ENCODE data around the gene HES7. TPM values are rescaled to one million over a fixed set of nuclear protein-coding genes. Genes with fewer than 3 reads are reported as not detected.
"Not testable (repeated sequence)": the region's sequence is repeated elsewhere in the genome, so short reads cannot be mapped to it uniquely, and the experiment has no call there.

HES7 gene
- under 1 TPM; 0.23 to 0.75 TPM for total RNA-seq

DNA sequence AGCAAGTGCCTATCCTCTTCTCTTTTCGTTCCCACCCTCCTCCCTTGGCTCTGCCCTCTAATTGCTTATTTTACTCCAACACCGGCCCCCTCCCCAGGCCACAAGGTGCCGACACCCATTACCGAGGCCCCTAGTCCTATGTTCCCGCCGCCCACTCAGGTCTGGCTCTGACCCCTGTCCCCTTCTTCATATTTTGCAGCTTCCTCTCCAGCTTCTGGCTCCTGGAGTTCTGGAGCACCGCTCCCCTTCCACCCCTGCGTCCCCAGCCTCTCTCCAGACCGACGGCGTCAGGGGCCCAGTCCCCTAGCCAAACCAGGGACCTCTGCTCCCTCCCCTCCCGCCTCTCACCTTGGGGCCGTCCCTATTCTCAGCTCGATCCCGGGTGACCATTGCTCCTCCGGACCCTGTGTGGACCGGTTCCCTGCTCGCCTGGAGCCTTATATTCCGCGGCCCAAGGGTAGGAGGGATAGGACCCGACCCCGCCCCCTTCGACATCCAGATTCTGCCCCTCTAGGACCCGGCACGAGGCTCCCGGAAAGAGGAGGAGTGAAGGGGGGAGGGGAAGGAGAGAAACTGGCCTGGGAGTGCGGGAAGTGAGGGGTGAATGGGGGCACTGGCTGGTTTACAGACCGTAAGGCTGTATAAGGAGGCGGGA, at the start of gene HES7:
Gene HES7, minus strand, starts transcription at position 412 of the 655 bp plus-strand sequence. Its CDS starts 22 bp downstream, at position 390.
- Mint-ChIP-seq H3K27me3 (peaks cover 40% of the 10 kb centered on the region), H3K4me3 (peak within 1 kb of the TSS; percentile 91), H3K36me3 (peaks cover 3% of the 10 kb centered on the region)

DNA sequence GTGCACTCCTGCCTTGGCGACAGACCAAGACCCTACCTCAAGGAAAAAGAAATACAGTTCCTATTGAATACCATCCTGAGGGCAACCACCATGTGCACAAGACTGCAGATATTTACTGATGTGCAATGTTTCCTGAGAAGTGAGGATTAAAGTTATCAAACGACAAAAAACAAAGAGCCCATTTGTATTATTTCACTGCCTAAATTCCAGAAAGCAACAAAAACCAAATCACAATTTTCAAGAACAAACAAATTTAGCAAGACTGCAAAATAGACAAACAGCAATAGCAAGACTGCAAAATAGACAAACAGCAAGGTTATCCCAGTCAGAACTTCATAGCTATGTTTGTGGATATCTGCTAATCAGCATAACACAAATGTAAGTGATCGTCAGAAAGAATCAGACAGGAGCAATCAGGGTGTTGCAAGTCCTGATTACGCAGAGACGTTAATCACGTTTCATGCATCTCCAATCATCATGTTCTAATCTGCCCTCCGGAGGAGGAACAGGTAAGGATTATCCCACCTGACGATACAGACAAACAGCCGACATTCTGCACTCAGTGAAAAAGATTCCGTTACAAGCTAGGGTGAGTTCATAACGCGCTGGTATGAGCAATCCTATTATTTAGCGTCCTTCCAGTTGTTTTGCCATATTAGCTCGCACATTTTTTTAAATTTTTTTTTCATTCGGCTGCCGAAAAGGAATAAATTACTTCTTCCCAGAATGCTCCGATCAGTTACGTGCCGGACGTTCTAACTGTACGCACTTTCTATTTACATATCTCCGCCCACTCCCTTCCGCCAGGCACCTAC, 49.4 kb upstream of the HES7 start:
- POLR2A ChIA-PET = interaction anchor here (0.6 to 6.0 kb wide), 41 partner anchors 10 to 486 kb away, joined by 3 to 384 read pairs (median 5); partner anchors contain the start of genes ALOX12B, ALOXE3, AURKB and BORCS6
- no peaks in the 10 kb centered on the region for H3K36me3 Mint-ChIP-seq
- ATAC-seq (ENCODE audit: low read depth) = peak; percentile 84
- H3K27ac Mint-ChIP-seq = peak overlapping the region; percentile 97
- H3K9me3 Mint-ChIP-seq = no peaks in the 10 kb centered on the region
- peak overlapping the region; percentile 84 for H3K4me3 Mint-ChIP-seq
- H3K27me3 Mint-ChIP-seq = no peaks in the 10 kb centered on the region
- no peak for DNase-seq
- peaks cover 28% of the 10 kb centered on the region for H3K4me1 Mint-ChIP-seq

More for the DNA sequence above, at the start of gene HES7:
- Mint-ChIP-seq H3K4me1 (peaks cover 56% of the 10 kb centered on the region), H3K9me3 (no peaks in the 10 kb centered on the region), H3K27ac (peak within 1 kb of the TSS; percentile 69)
- POLR2A ChIA-PET = interaction anchor here (0.8 to 4.3 kb wide), 7 partner anchors 16 to 87 kb away, joined by 3 to 34 read pairs (median 4); partner anchors contain the start of genes AURKB and PER1
- DNase-seq (no peak), ATAC-seq (ENCODE audit: low read depth) (no peak)

DNA sequence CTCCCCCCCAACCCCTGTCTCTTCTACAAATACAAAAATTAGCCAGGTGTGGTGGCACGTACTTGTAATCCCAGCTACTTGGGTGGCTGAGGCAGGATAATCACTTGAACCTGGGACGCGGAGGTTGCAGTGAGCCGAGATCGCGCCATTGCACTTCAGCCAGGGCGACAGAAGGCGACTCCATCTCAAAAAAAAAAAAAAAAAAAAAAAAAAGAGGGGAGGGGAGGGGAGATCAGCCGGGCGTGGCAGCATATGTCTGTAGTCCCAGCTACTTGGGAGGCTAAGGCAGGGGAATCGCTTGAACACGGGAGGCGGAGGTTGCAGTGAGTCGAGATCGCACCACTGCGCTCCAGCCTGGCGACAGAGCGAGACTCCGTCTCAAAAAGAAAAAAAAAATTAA, 46.3 kb upstream of the HES7 start:
- H3K9me3 Mint-ChIP-seq; H3K27me3 Mint-ChIP-seq; DNase-seq; H3K4me3 Mint-ChIP-seq; H3K36me3 Mint-ChIP-seq; ATAC-seq (ENCODE audit: low read depth); H3K27ac Mint-ChIP-seq: not testable (repeated sequence)
- peaks cover 22% of the 10 kb centered on the region for H3K4me1 Mint-ChIP-seq
- POLR2A ChIA-PET = interaction anchor here (6.0 kb wide), 1 partner anchor 13 kb away, joined by 384 read pairs; the partner anchor contains the start of genes PER1 and VAMP2

DNA sequence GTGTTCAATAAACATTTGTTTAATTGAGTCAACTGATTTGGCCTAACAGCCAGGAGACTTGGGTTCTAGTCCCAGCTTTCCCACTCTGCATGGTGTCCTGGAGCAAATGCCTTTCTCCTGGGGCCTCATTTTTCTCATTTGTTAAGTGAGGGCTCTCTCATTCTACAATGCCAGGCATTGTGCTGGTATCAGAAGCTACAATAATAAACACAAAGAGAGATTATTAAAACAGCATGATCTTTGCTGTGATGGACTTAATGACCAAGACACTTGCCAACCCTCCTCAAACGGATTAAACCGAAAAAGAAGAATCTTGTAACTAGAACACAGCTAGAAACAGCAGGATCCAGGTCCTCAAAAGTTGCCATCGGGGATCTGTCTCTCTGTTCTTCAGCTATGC, 43.6 kb upstream of the HES7 start:
- H3K27ac Mint-ChIP-seq = no peak overlapping the region
- DNase-seq = no peak
- no peak for ATAC-seq (ENCODE audit: low read depth)
- H3K36me3 Mint-ChIP-seq = peaks cover 1% of the 10 kb centered on the region
- peaks cover 23% of the 10 kb centered on the region for H3K4me1 Mint-ChIP-seq
- no peak overlapping the region for H3K4me3 Mint-ChIP-seq
- POLR2A ChIA-PET = interaction anchor here (0.6 kb wide), 1 partner anchor 28 kb away, joined by 3 read pairs; no protein-coding TSS in a partner anchor
- no peaks in the 10 kb centered on the region for H3K27me3 Mint-ChIP-seq
- no peaks in the 10 kb centered on the region for H3K9me3 Mint-ChIP-seq

GRCh38 chr17:8166731-8167130, 42.8 kb upstream of the HES7 start:
- H3K4me3 Mint-ChIP-seq = no peak overlapping the region
- peaks cover 22% of the 10 kb centered on the region for H3K4me1 Mint-ChIP-seq
- H3K36me3 Mint-ChIP-seq = peaks cover 4% of the 10 kb centered on the region
- no peak for ATAC-seq (ENCODE audit: low read depth)
- no peak overlapping the region for H3K27ac Mint-ChIP-seq
- POLR2A ChIA-PET = no interaction called here
- H3K27me3 Mint-ChIP-seq = no peaks in the 10 kb centered on the region
- H3K9me3 Mint-ChIP-seq = no peaks in the 10 kb centered on the region
- no peak for DNase-seq

GRCh38 chr17:8164815-8165131, 40.9 kb upstream of the HES7 start:
- DNase-seq (no peak), ATAC-seq (ENCODE audit: low read depth) (peak; percentile 35)

DNA sequence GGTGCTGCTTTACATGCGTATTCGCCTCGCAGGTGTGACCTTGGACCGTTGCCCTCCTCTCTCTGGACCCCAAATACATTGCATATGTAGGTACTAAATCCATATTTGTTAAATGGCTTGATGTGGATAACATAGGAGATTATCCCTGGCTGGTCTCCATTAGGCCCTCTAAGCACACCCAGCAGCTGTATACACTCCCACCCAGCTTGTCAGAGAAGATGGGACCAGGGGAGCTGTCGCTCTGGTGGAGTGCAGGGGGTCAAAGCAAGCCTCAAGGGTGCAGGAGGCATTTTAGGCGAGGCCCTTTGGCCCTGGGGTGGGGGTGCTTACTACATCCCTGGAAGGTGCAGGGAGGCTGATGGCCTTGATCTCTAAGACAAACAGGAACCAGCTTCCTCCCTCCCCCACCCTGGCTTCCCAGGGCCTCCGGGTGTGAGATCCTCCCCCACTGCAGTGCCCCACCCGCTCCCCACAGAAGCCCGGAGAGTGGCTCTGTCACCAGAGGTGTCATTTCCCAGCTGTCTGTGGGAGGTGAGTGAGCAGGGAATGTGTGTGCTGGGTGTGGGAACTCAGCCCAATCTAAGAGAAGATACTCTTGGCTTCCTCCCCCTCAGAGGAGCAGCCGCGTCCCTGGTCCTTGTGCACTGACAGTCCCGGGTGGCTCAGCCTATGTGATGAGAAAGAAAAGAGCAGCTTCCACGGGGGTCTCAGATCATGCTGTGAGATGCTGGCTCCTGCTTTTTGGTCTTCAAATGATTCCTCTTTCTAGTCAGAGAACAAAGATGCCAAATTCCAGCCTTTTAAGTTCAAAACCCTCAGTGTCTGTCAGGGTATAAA, 40.3 kb upstream of the HES7 start:
- peak overlapping the region; percentile 88 for H3K4me3 Mint-ChIP-seq
- H3K27me3 Mint-ChIP-seq = no peaks in the 10 kb centered on the region
- peak; percentile 80 for DNase-seq
- H3K4me1 Mint-ChIP-seq = peaks cover 40% of the 10 kb centered on the region
- H3K36me3 Mint-ChIP-seq = peaks cover 19% of the 10 kb centered on the region
- H3K9me3 Mint-ChIP-seq = no peaks in the 10 kb centered on the region
- POLR2A ChIA-PET = interaction anchor here (0.7 to 14.8 kb wide), 18 partner anchors 8 to 309 kb away, joined by 3 to 384 read pairs (median 7); partner anchors contain the start of genes AURKB, BORCS6, CTC1 and PER1
- peak overlapping the region; percentile 100 for H3K27ac Mint-ChIP-seq
- ATAC-seq (ENCODE audit: low read depth) = peak; percentile 70

More at GRCh38 chr17:8164815-8165131, 40.9 kb upstream of the HES7 start:
- POLR2A ChIA-PET = interaction anchor here (0.8 to 14.8 kb wide), 17 partner anchors 7 to 137 kb away, joined by 3 to 384 read pairs (median 7); partner anchors contain the start of genes AURKB, BORCS6, CTC1 and PER1
- Mint-ChIP-seq H3K4me1 (peaks cover 40% of the 10 kb centered on the region), H3K27me3 (no peaks in the 10 kb centered on the region), H3K9me3 (no peaks in the 10 kb centered on the region), H3K4me3 (peak overlapping the region; percentile 88), H3K36me3 (peaks cover 19% of the 10 kb centered on the region), H3K27ac (peak overlapping the region; percentile 100)

- no peaks in the 10 kb centered on the region for H3K27me3 Mint-ChIP-seq
- H3K9me3 Mint-ChIP-seq = no peaks in the 10 kb centered on the region
- POLR2A ChIA-PET = interaction anchor here (0.7 to 14.8 kb wide), 16 partner anchors 9 to 308 kb away, joined by 3 to 384 read pairs (median 8); partner anchors contain the start of genes AURKB, BORCS6, CTC1 and PER1
- peak overlapping the region; percentile 88 for H3K4me3 Mint-ChIP-seq
- DNase-seq = peak; percentile 59
- peaks cover 47% of the 10 kb centered on the region for H3K4me1 Mint-ChIP-seq
- peak overlapping the region; percentile 100 for H3K27ac Mint-ChIP-seq
- ATAC-seq (ENCODE audit: low read depth) = peak; percentile 3
- H3K36me3 Mint-ChIP-seq = peaks cover 23% of the 10 kb centered on the region
These were observed 39.4 kb upstream of the HES7 start for GRCh38 chr17:8162997-8163977.

DNA sequence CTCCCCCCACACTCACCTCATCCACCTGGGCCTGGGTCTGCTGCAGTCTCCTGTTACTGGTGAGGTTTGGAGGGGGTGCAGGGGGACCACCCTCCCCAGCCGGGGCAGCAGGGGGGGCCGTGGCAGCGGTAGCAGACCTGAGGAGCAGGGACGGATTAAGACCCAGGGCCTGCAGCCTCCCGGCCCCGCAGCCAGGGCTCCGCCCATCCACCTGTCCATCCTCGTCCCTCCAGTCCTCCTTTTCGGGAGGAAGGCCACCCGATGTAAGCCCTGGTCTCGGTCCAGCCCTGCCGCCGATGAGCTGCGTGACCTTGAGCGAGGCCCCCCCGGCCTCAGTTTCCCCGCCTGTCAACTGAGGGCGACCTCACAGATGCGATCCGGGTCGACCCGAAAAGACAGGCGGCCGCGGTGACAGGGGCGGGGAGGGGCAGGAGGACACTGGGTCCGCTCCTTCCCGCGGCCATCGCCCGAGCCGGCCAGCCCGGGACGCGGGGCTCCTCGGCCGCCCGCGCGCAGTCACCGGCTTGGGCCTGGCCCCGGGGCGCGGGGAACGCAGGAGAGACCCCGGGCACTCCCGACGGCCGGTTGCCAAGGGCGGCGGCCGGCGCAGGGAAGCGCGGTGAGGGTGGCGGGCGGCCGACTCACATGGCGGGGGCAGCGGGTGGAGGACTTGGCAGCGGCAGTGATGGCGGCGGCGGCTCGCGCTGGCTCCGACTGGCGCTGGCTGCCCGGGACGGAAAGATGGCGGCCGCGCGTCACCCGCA, 38.5 kb upstream of the HES7 start, which contains the start of gene VAMP2:
Gene VAMP2, minus strand, starts transcription at position 716 of the 764 bp plus-strand sequence. Its CDS starts 69 bp downstream, at position 647.
- Mint-ChIP-seq H3K36me3 (peaks cover 23% of the 10 kb centered on the region), H3K27ac (peak within 1 kb of the TSS; percentile 100), H3K4me3 (peak within 1 kb of the TSS; percentile 88), H3K9me3 (no peaks in the 10 kb centered on the region), H3K4me1 (peaks cover 47% of the 10 kb centered on the region), H3K27me3 (no peaks in the 10 kb centered on the region)
- POLR2A ChIA-PET = interaction anchor here (2.2 to 14.8 kb wide), 3 partner anchors 10 to 43 kb away, joined by 10 to 384 read pairs (median 13); partner anchors contain the start of gene BORCS6
- peak; percentile 41 for ATAC-seq (ENCODE audit: low read depth)
- peak; percentile 95 for DNase-seq

DNA sequence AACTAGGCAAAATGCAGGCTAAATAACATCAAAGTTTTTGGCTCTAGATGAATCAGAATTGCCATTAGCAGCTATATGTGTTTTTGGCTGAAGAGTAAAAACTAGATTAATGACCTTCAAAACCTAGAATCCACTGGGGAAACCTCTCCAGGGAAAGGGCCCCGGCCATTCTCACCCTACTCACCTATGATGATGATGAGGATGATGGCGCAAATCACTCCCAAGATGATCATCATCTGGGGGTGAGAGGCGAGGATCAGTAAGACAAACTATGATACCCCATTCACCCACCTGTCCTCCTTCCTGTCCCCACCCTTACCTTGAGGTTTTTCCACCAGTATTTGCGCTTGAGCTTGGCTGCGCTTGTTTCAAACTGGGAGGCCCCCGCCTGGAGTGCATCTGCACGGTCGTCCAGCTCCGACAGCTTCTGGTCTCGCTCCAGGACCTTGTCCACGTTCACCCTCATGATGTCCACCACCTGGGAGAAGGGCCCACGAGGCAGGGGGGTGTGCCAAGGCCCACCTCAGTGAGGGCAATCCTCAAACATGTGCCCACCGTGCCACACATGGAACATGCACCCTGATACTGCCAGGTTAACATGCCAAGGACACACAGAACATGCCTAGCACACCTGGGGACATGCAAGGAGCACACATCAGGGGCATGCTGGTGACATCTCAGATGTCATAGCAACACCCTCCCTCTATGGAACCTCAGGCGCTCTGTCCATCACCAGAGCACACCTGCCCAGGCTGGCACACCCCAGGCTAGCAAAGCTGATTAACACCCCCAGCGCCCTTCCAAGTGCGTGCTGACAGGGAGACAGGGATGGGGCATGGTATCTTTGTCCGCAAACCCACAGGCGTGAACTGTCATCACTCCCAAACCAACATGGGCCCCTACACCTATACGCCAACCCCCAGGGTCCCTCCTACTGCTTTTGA, 37.7 kb upstream of the HES7 start:
- Mint-ChIP-seq H3K27me3 (no peaks in the 10 kb centered on the region), H3K27ac (peak overlapping the region; percentile 86), H3K4me3 (peak overlapping the region; percentile 87), H3K36me3 (peaks cover 23% of the 10 kb centered on the region), H3K4me1 (peaks cover 45% of the 10 kb centered on the region), H3K9me3 (no peaks in the 10 kb centered on the region)
- DNase-seq (no peak), ATAC-seq (ENCODE audit: low read depth) (no peak)
- POLR2A ChIA-PET = interaction anchor here (0.6 to 14.8 kb wide), 4 partner anchors 9 to 18 kb away, joined by 3 to 384 read pairs (median 4); partner anchors contain the start of gene PER1

All from activated naive CD8-positive, alpha-beta T cell treated with anti-CD3 and anti-CD28 coated beads, Interleukin-2, amount 10 ng/mL, durations not matched to agents 7 days and 5 days (primary cell).